Endothelial cell of umbilical vein (primary cell): Measurements from ENCODE around the gene DCUN1D4. TPM values are rescaled to one million over a fixed set of nuclear protein-coding genes. Genes with fewer than 3 reads are reported as not detected.

ENCODE experiments used
- BruUV-seq: library from RNA; stranded (reverse); fragments of 400-500 nt; replicated peaks from 2 replicates; lab custom pipeline; 2021; lab: Mats Ljungman, UMichigan
- CTCF ChIA-PET: fragments of 300-600, 350-600 bp; sonication (Branson Sonifier 250); formaldehyde crosslinking; loops from one replicate; lab custom pipeline; 2021; ENCODE audit warnings: antibody characterized with exemption, inconsistent platforms; lab: Charles Lee
- POLR2A ChIA-PET: fragments of 300-600, 350-600 bp; sonication (Branson Sonifier 250); formaldehyde crosslinking; loops from one replicate; lab custom pipeline; 2021; ENCODE audit warnings: antibody characterized with exemption, inconsistent platforms; lab: Charles Lee
- DNase-seq: peaks from one replicate; pipeline ENCODE4 v3.0.0-alpha.2; 2011; ENCODE audit warnings: low read depth, low spot score
- FAIRE-seq: peaks from 2 replicates; lab custom pipeline; 2011; peaks lifted over from hg19 to GRCh38; lab: Jason Lieb, UNC
- H2AFZ ChIP-seq: 2 replicates; pipeline ENCODE4 v1.6.0; 2012; ENCODE audit warnings: low read depth, low read length, control low read depth, inconsistent platforms
- H3K27ac ChIP-seq: 2 replicates; pipeline ENCODE4 v1.5.1; 2011; ENCODE audit warnings: low read depth, mild to moderate bottlenecking, control low read depth, low read length, moderate library complexity; ENCODE audit not compliant: insufficient read depth
- H3K27me3 ChIP-seq, 2 experiments: 2 replicates each; pipeline versions ENCODE4 v1.6.0 to v1.6.1; 2011; ENCODE audit warnings: low read length in 2 of 2, mixed read lengths in 1 of 2; ENCODE audit not compliant: control insufficient read depth in 2 of 2, insufficient read depth in 2 of 2
- H3K36me3 ChIP-seq, 2 experiments: 2 replicates in 1 of 2; 3 replicates in 1 of 2; pipeline ENCODE4 v1.5.1; 2011; ENCODE audit warnings: low read length in 2 of 2, mild to moderate bottlenecking in 1 of 2, moderate library complexity in 1 of 2; ENCODE audit not compliant: control insufficient read depth in 2 of 2, insufficient read depth in 2 of 2; ENCODE audit errors: extremely low read depth in 1 of 2
- H3K4me1 ChIP-seq: 3 replicates; pipeline ENCODE4 v1.5.1; 2011; ENCODE audit warnings: mild to moderate bottlenecking, low read length; ENCODE audit not compliant: control insufficient read depth, insufficient read depth; ENCODE audit errors: extremely low read depth
- H3K4me2 ChIP-seq: 2 replicates; pipeline ENCODE4 v1.6.1; 2011; ENCODE audit warnings: low read length, control low read depth, mixed read lengths; ENCODE audit not compliant: insufficient read depth
- H3K4me3 ChIP-seq, 3 experiments: fragments of 200-600 bp in 1 of 3; sonication (generic), shearing (Covaris generic) in 1 of 3; replicated peaks in 1 of 3; 2 replicates each; pipeline ENCODE4 v1.5.1; 2011 to 2016; ENCODE audit warnings: control low read depth in 3 of 3, low read length in 3 of 3, mild to moderate bottlenecking in 2 of 3, inconsistent platforms in 1 of 3, low read depth in 1 of 3, moderate library complexity in 1 of 3; ENCODE audit not compliant: insufficient read depth in 1 of 3
- H3K79me2 ChIP-seq: 2 replicates; pipeline ENCODE4 v1.6.0; 2012; ENCODE audit warnings: low read length, inconsistent platforms; ENCODE audit not compliant: control insufficient read depth, insufficient read depth
- H3K9ac ChIP-seq: replicated peaks from 2 replicates; pipeline ENCODE3; 2011; ENCODE audit warnings: low read length, control low read depth; ENCODE audit not compliant: insufficient read depth; ENCODE audit errors: extremely low read depth
- H3K9me1 ChIP-seq: replicated peaks from 3 replicates; pipeline ENCODE4 v1.6.0; 2011; ENCODE audit warnings: mild to moderate bottlenecking, low read length; ENCODE audit not compliant: control insufficient read depth, insufficient read depth; ENCODE audit errors: extremely low read depth
- H3K9me3 ChIP-seq: replicated peaks from 2 replicates; pipeline ENCODE4 v1.5.1; 2012; ENCODE audit warnings: low read length, inconsistent platforms; ENCODE audit not compliant: control insufficient read depth, insufficient read depth
- H4K20me1 ChIP-seq: replicated peaks from 2 replicates; pipeline ENCODE3; 2011; ENCODE audit warnings: mild to moderate bottlenecking, low read length; ENCODE audit not compliant: control insufficient read depth, insufficient read depth; ENCODE audit errors: extremely low read depth
- EZH2 ChIP-seq: IDR thresholded peaks from 2 replicates; pipeline ENCODE4 v1.6.1; 2012; ENCODE audit warnings: borderline replicate concordance, low read depth, mild to moderate bottlenecking, moderate library complexity, low read length, inconsistent platforms; ENCODE audit not compliant: severe bottlenecking
- FOS ChIP-seq: IDR thresholded peaks from 2 replicates; pipeline ENCODE4 v1.6.1; 2011; ENCODE audit warnings: mild to moderate bottlenecking, low read length, moderate library complexity, borderline replicate concordance; ENCODE audit not compliant: insufficient read depth
- GATA2 ChIP-seq: IDR thresholded peaks from 2 replicates; pipeline ENCODE4 v1.7.0; 2011; ENCODE audit warnings: low read depth, mild to moderate bottlenecking, moderate library complexity, mixed read lengths, low read length; ENCODE audit not compliant: insufficient read length, insufficient read depth
- JUN ChIP-seq: IDR thresholded peaks from 2 replicates; pipeline ENCODE4 v1.6.1; 2011; ENCODE audit warnings: borderline replicate concordance, low read depth; ENCODE audit not compliant: insufficient read length, insufficient read depth
- MYC ChIP-seq: IDR thresholded peaks from one replicate; pipeline ENCODE4 v1.6.1; 2011; ENCODE audit warnings: mild to moderate bottlenecking, low read depth, low read length
- POLR2A ChIP-seq: IDR thresholded peaks from 2 replicates; pipeline ENCODE4 v1.6.1; 2012; ENCODE audit warnings: low read depth, mild to moderate bottlenecking, control low read depth, low read length
- POLR2AphosphoS5 ChIP-seq: IDR thresholded peaks from 2 replicates; pipeline ENCODE4 v1.6.1; 2012; ENCODE audit warnings: low read depth, mild to moderate bottlenecking, control low read depth, low read length, moderate library complexity; ENCODE audit not compliant: insufficient read depth
- dilution Hi-C: fragments of 300-500 bp; cut with MboI; formaldehyde crosslinking; loops from one replicate; pipeline ENCODE4 v1.15.0; 2019; ENCODE audit warnings: low sequenced_read_pairs; ENCODE audit not compliant: extremely low pct_ligation_motif_present
- intact Hi-C: fragments of 100-400 bp; cut with micrococcal nuclease; formaldehyde crosslinking; loops from one replicate; pipeline ENCODE4 v1.10.0; 2022
- polyA plus RNA-seq, 4 experiments: library from polyadenylated mRNA; depleted of rRNA in 3 of 4; stranded (reverse) in 3 of 4; unstranded in 1 of 4; fragments of >200 nt; gene quantifications; 2 replicates each; pipeline versions ENCODE4 v1.2.1 to v1.2.3, GENCODE V29; 2011 to 2012; ENCODE audit warnings: missing spikeins in 1 of 4
- total RNA-seq: library from RNA; stranded (reverse); gene quantifications from 2 replicates; pipeline ENCODE4 v1.2.3, GENCODE V29; 2021
- TF ChIP-seq, protein P1 (sequence below): IDR thresholded peaks from 2 replicates; pipeline ENCODE4 v1.6.1; 2011; ENCODE audit not compliant: insufficient read depth, insufficient read length
- TF ChIP-seq, protein P2 (sequence below), 2 donors: IDR thresholded peaks; 1 replicate in 1 of 2; 2 replicates in 1 of 2; pipeline ENCODE4 v1.5.1; 2011; ENCODE audit warnings: low read length in 2 of 2, mild to moderate bottlenecking in 2 of 2, moderate library complexity in 2 of 2, control low read depth in 1 of 2, inconsistent platforms in 1 of 2, low read depth in 1 of 2; ENCODE audit not compliant: insufficient read depth in 1 of 2; ENCODE audit errors: extremely low read depth in 1 of 2

DCUN1D4 gene
- total and polyA plus RNA-seq, 2 donors (not counting 3 experiments of a cell fraction or from before 2014, with no cell fraction given), result 24.8 to 50.6 TPM

GRCh38 chr4:51859476-51860031 is 16.6 kb downstream of the DCUN1D4 start:
- dilution Hi-C loops, result no loop called here
- no peak overlapping the region for H3K4me3 ChIP-seq
- H3K27ac ChIP-seq, result no peak overlapping the region
- H3K9ac ChIP-seq, result no peak overlapping the region
- TF ChIP-seq POLR2AphosphoS5 (no peak), JUN (no peak), POLR2A (no peak), MYC (no peak), FOS (no peak), EZH2 (no peak), GATA2 (no peak)
- TF ChIP-seq, protein P1, sequence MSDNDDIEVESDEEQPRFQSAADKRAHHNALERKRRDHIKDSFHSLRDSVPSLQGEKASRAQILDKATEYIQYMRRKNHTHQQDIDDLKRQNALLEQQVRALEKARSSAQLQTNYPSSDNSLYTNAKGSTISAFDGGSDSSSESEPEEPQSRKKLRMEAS, result no peak
- TF ChIP-seq, protein P2, sequence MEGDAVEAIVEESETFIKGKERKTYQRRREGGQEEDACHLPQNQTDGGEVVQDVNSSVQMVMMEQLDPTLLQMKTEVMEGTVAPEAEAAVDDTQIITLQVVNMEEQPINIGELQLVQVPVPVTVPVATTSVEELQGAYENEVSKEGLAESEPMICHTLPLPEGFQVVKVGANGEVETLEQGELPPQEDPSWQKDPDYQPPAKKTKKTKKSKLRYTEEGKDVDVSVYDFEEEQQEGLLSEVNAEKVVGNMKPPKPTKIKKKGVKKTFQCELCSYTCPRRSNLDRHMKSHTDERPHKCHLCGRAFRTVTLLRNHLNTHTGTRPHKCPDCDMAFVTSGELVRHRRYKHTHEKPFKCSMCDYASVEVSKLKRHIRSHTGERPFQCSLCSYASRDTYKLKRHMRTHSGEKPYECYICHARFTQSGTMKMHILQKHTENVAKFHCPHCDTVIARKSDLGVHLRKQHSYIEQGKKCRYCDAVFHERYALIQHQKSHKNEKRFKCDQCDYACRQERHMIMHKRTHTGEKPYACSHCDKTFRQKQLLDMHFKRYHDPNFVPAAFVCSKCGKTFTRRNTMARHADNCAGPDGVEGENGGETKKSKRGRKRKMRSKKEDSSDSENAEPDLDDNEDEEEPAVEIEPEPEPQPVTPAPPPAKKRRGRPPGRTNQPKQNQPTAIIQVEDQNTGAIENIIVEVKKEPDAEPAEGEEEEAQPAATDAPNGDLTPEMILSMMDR (IDR thresholded peaks at IDR 0.05; ENCODE audit: extremely low read depth in 1 of 2, insufficient read depth in 1 of 2, low read depth in 1 of 2, low read length in 2 of 2), result no peak
- peaks cover 57% of the 10 kb centered on the region for H3K79me2 ChIP-seq
- ChIA-PET CTCF (no interaction called here), POLR2A (no interaction called here)
- BruUV-seq, result no TSS peak
- H3K27me3 ChIP-seq, result no peaks in the 10 kb centered on the region
- intact Hi-C loops, result no loop called here
- DNase-seq (no peak), FAIRE-seq (no peak)
- H3K9me1 ChIP-seq, result no peaks in the 10 kb centered on the region
- no peaks in the 10 kb centered on the region for H3K4me1 ChIP-seq
- H3K4me2 ChIP-seq, result no peak overlapping the region
- H4K20me1 ChIP-seq, result peaks cover 3% of the 10 kb centered on the region
- H3K9me3 ChIP-seq, result no peaks in the 10 kb centered on the region
- H2AFZ ChIP-seq, result no peak overlapping the region
- H3K36me3 ChIP-seq, result peaks cover 2 to 9% of the 10 kb centered on the region in 2 experiments
